Right lobe of liver (tissue), 4 donors: ENCODE measurements around the gene NDRG2.

ENCODE experiments used
- POLR2A ChIP-seq: fragments of 450-650 bp; IDR thresholded peaks from one replicate; pipeline ENCODE4 v1.6.1; 2017; ENCODE audit warnings: antibody characterized with exemption, mild to moderate bottlenecking
- TF ChIP-seq, protein P1 (sequence below), 4 donors: fragments of 200-600 bp in 3 of 4; fragments of 450-650 bp in 1 of 4; IDR thresholded peaks; one replicate each; pipeline versions ENCODE4 v1.5.1 to v1.8.0; 2016 to 2022; ENCODE audit warnings: antibody characterized with exemption in 4 of 4, mild to moderate bottlenecking in 2 of 4
- donor health status: DM: no; HTN: no; CAD: no.
- donor health status: DM: no; HTN: no; CAD: no.
- donor health status: DM: no; HTN: yes; CAD: no.

DNA sequence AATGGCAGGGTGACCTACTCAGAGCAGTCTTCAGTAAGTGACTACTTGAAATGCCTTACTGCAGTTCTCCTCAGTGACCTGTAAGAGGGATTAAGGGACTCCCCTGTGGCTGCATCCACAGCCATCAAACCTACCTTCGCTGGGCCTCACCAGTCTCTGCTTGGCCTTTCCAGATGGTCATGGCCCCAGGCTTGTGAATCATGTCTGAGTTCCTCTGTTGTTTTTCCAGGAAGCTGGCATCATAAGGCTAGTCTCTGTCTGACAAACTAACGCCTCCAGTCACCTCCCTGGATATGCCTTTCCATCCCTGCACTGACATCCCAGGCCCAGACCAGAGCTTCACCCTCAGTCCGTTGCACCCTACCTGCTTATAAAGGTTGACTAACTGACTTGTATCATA is 55.5 kb downstream of the NDRG2 start:
- TF ChIP-seq, protein P1, sequence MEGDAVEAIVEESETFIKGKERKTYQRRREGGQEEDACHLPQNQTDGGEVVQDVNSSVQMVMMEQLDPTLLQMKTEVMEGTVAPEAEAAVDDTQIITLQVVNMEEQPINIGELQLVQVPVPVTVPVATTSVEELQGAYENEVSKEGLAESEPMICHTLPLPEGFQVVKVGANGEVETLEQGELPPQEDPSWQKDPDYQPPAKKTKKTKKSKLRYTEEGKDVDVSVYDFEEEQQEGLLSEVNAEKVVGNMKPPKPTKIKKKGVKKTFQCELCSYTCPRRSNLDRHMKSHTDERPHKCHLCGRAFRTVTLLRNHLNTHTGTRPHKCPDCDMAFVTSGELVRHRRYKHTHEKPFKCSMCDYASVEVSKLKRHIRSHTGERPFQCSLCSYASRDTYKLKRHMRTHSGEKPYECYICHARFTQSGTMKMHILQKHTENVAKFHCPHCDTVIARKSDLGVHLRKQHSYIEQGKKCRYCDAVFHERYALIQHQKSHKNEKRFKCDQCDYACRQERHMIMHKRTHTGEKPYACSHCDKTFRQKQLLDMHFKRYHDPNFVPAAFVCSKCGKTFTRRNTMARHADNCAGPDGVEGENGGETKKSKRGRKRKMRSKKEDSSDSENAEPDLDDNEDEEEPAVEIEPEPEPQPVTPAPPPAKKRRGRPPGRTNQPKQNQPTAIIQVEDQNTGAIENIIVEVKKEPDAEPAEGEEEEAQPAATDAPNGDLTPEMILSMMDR (IDR thresholded peaks at IDR 0.05), result no peak
- TF ChIP-seq POLR2A, result no peak
